GM04504 (cell line): Measurements from ENCODE around the gene RSPH10B.
"Not testable (repeated sequence)": the region's sequence is repeated elsewhere in the genome, so short reads cannot be mapped to it uniquely, and the experiment has no call there.

Source experiments
- DNase-seq: peaks from one replicate; pipeline ENCODE4 v3.0.0-alpha.2; 2012; ENCODE audit warnings: low read depth

RSPH10B gene

DNA sequence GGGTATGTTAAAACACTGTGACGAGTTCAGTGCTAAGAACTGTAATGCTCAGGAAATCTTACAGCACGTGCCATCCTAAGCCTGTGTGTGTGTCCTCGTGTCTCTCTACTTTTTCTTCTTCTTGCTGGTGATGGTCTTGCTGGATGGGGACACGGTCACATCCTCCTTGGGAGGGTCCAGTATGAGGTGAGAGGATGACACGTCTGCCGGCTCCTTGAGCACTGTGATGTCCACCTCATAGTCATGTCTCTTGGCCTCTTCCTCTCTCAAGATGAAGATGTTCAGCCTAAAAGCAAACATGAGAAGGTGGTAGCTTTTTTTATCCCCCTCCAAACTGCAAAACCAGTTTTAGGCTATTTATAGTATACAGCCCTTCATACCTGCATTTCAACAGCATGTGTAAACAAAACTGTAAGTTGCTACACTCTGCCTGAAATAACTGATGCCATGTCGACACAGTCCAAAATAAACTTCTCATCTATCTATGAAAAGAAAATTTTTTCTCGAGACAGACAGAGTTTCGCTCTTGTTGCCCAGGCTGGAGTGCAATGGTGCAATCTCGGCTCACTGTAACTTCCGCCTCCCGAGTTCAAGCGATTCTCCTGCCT is 44.1 kb downstream of the RSPH10B start:
- DNase-seq = not testable (repeated sequence)

DNA sequence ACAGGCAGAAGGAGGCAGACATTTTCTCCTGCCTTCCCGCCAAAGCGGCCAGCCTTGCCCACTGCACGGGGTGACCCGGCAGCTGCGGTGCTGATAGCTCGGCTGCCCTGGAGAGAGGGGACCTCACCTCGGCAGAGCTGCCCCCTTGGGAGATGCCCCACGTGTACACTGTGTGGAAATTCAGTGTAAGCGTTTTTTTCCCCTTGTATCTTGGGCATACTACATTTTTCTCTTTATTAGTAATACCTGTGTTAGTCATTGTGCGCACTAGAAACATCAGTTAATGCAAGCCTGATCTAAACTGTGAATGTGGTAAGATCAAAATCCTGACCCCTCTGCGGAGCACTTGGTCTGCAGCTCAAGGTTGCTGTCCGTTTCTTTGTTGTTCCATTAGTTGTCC is 45.9 kb downstream of the RSPH10B start:
- not testable (repeated sequence) for DNase-seq

DNA sequence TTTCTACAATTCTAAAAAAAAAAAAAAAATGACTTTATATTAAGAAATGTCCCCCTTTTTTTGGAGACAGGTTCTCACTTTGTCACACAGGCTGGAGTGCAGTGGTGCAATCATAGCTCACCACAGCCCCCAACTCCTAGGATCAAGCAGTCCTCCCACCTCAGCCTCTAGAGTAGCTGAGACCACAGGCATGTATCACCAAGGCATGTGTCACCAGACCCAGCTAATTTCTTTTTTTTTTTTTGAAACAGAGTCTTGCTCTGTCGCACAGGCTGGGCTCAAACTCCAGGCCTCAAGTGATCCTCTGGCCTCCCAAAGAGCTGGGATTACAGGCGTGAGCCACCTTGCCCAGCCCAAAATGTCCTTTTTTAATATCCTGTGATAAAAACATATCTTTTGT is 46.3 kb downstream of the RSPH10B start:
- DNase-seq = not testable (repeated sequence)

DNA sequence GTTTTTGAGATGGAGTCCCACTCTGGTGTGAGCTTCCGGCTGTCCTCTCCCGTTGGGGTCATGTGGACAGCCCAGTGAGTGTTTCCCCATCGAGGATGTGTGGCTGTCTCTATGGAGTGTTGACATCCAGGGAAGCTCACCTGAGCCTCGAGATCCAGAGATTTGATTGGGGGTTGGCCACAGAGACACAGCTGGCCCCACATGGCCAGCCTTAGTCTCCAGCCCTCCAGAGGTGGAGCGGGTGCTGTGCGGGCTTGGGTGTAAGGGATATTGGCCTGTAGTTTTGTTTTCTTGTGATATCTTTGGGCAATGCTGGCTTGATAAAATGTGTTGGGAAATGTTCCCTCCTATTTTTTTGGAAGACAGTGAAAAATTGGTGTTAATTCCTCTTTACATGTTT is 54.0 kb downstream of the RSPH10B start:
- not testable (repeated sequence) for DNase-seq

DNA sequence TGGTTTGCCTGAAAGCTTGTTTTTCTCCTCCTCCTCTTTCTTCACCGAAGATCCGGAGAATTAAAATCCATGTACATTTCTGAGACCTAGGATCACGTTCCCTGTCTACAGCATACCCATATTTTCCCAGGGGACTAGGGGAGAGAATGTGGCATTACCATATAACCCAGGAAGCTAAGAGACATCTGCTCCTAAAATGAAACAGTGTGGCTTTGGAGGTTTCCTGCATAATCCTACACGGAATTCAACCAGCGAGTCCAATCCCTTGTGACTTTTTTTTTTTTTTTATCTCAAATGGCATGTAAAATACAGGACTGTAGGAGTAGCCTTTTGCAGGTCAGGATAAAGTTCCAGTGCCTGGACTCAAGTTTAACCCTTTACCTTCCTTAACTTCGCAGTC is 61.7 kb downstream of the RSPH10B start:
- not testable (repeated sequence) for DNase-seq

DNA sequence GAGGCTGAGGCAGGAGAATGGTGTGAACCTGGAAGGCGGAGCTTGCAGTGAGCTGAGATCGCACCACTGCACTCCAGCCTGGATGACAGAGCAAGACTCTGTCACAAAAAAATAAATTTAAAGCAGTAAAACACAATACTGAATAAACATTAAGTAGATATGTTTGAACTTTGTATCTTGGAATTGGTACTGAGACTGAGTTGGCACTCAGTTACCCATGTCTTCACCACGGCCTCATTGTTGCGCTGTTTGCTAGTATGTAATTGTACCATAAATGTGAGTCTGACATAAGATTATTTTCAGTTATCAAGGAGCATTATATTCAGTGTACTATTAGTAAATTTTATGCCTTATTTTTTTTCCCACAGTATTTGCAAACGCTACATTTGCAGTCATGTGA is 65.8 kb downstream of the RSPH10B start:
- not testable (repeated sequence) for DNase-seq

DNA sequence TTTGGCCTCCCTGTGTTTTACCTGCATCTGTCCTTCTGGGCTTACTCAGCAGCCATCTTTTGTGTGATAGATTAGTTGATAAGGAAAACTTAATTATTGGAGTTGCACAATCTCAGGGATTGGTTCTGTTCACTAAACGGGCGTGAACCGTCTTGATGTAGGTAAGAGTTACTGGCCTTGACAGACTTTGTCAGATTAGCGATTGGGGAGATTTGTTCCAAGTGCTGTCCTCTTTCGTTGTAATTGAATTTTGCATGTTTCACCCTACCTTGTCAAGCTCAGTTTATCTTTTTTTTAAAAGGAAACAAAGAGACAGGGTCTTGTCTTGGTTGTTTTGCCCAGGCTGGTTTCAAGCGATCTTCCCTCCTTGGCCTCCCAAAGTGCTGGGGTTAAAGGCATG is 67.5 kb downstream of the RSPH10B start:
- not testable (repeated sequence) for DNase-seq

DNA sequence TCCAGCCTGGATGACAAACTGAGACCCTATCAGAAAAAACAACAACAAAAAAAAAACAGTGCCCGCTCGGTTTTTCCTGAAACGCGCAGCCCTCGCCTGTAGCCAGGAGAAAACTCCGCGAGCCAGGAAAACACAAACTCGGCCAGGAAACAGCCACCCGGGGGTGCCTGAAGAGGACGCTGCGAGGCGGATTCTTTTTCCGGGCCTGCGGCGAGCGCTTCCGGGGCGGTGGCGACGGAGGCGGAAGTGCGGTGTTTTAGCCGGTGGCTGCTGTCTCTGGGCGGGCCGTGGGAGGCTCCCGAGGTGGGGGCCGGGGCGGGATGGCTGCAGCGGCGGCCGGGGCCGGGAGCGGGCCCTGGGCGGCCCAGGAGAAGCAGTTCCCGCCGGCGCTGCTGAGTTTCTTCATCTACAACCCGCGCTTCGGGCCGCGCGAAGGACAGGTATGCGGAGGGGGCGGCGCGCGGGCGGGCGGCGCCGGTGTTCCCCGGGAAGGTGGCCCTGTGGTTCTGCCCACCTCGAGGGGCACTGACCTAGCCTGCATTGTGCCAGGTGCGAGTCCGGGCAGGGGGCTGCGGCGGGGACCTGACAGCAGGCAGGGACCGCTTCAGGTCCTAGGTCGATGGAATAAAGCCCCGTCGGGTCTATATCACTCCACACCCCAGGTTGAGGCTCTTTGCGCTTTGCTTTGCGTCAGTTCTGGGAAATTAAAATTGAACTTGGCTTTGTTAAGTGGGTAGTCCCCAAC is 71.8 kb downstream of the RSPH10B start, which contains the start of gene CCZ1:
Gene CCZ1 (plus strand): TSS at position 254 of the 745 bp plus-strand sequence. CDS start 67 bp downstream, at position 321.
- DNase-seq = peak; percentile 24

DNA sequence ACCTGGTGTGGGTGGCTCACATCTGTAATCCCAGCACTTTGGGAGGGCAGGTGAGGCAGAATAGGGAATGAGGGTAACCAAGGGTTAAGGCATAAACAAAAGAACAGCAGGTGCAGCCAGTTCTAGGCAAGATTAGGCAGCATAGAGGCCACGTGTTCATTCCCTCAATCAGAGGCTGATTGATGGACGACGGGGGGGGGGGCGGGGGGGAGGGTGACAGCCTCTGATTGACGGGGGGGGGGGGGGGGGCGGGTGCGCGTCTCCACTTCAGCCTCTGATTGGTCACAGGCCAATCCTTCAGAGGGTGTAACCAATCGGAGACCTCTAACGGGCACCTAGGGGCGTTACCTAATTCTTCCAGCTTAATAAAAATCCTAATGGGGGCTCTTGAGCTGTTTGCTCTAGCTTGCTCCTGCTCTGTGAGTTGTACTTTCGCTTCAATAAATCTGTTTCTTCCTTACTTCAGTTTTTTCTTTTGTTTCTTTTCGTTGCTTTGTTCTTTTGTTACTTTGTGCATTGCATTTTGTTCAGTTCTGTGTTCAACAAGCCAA is 73.0 kb downstream of the RSPH10B start:
- DNase-seq = not testable (repeated sequence)

DNA sequence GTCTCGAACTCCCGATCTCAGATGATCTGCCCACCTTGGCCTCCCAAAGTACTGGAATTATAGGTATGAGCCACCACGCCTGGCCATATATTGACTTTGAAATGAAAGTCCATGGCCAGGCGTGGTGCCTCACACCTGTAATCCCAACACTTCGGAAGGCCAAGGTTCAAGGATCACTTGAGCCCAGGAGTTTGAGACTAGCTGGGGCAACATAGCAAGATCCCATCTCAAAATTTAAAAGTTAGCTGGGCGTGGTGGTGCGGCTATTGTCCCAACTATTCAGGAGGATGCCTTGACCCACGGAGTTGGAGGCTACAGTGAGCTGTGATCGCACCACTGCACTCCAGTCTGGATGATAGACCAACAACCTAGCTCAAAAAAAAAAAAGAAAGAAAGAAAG is 78.0 kb downstream of the RSPH10B start:
- DNase-seq = no peak

DNA sequence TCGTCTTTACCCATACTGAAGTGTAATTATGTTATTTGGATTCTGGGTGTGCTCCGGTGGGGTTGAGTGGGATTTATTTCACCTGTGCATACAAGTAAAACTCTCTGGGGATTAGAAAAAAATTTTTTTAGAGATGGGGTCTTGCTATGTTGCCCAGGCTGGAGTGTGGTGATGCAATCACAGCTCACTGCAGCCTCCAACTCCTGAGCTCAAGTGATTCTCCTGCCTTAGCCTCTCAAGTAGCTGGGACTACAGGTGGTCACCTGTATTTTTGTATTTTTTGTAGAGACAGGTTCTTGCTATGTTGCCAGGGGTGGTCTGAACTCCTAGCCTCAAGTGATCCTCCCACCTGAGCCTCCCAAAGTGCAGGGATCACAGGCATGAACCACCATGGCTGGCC is 80.2 kb downstream of the RSPH10B start:
- DNase-seq = not testable (repeated sequence)

DNA sequence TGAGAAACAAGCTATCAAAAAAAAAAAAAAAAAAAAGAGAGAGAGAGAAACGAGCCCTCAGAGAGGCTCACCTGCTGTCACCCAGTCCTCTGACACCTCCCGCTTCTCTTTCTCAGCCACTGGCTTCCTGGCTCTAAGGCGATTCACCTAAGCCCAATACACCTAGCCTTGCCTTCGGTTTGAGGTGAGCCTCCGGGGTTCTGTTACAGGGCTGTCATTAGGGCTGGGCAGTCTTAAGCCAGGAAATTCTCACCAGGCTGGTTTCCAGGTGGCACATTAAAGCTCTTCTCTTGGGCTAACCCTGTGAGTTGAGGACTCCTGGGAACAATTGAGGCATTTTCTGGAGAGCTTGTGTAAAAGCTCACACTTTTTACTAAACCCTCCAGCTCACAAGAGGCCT is 82.5 kb downstream of the RSPH10B start:
- DNase-seq = not testable (repeated sequence)

DNA sequence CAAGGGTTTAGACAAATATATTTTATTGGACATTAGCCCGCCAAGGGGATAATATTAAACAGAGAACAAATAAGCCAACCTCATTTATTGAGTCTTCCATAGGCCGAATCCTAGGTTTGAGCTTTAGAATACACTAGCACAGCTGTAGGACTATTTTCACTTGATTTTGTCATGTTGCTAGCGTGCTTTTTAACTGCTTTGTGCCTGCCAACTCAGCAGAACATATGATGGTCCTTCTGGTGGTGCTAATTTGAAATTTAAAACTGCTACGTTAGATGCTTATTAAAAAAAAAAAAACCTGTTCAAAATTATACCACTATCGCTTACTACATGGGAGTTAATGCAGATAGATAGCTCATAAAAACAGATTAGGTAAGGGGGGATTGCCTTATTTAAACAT is 86.1 kb downstream of the RSPH10B start:
- DNase-seq = not testable (repeated sequence)

DNA sequence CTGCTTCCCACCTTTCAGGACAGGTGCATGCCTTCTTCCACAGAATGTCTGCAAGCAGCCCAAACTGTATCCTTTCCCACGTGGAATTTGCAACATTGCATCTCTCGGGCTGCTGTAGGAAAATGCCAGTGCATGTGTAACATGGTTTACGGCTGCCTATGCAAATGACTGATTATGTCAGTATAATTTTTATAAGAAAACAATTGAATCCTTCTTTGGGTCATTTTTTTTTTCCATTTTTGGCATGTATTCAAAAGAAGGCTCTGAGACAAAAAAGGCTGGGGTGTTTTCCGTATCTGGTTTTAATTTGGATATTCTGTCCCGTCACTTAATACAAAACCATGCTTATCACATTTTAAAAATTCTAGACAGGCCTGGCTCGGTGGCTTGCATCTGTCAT is 90.4 kb downstream of the RSPH10B start:
- not testable (repeated sequence) for DNase-seq

DNA sequence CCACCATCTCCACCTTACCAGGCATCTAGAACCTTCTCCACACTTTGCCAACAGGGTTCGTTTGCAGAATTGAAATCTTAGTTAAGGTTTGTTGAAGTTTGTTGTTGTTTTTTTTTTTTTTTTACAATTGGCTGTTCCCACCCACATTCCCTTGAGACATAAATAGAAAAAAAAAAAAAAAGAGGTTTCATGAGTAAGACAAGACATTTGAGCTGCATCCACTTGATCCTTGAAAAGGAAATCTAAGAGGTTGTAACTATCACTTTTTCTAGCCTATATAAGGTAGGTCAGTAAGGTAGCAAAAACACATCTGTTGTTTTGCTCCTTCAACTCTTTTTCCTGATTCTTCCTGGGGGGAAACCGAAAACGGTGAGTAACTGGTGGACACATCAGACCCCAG is 90.9 kb downstream of the RSPH10B start:
- DNase-seq = not testable (repeated sequence)
